GM12872 (cell line): ENCODE results near the gene FFAR1.

Source experiments
- CTCF ChIP-seq: IDR thresholded peaks from 3 replicates; pipeline ENCODE4 v1.5.1; 2011; ENCODE audit warnings: low read depth, mild to moderate bottlenecking, low read length, moderate library complexity; ENCODE audit not compliant: insufficient read depth

The FFAR1 gene

GRCh38 chr19:35347171-35347929 is at the start of gene FFAR1:
Gene FFAR1 (plus strand): TSS chr19:35347902. CDS start chr19:35351552, 3,650 bp downstream.
- TF ChIP-seq CTCF: no peak

- TF ChIP-seq CTCF: no peak
These were observed 49.8 kb upstream of the FFAR1 start for GRCh38 chr19:35297922-35298321.

DNA sequence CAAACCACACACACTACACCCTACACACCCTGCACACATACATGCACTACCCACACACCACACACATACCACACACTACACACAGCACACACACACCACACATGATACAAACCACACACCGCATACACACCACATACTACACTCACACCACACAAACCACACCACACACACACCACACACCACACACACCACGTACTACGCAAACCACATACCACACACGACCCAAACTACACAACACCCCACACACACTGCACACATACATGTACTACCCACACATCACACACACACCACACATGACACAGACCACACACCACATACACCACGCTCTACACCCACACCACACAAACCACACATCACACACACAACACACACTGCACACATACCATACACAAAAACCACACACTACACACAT is 49.1 kb upstream of the FFAR1 start:
- TF ChIP-seq CTCF: no peak

DNA sequence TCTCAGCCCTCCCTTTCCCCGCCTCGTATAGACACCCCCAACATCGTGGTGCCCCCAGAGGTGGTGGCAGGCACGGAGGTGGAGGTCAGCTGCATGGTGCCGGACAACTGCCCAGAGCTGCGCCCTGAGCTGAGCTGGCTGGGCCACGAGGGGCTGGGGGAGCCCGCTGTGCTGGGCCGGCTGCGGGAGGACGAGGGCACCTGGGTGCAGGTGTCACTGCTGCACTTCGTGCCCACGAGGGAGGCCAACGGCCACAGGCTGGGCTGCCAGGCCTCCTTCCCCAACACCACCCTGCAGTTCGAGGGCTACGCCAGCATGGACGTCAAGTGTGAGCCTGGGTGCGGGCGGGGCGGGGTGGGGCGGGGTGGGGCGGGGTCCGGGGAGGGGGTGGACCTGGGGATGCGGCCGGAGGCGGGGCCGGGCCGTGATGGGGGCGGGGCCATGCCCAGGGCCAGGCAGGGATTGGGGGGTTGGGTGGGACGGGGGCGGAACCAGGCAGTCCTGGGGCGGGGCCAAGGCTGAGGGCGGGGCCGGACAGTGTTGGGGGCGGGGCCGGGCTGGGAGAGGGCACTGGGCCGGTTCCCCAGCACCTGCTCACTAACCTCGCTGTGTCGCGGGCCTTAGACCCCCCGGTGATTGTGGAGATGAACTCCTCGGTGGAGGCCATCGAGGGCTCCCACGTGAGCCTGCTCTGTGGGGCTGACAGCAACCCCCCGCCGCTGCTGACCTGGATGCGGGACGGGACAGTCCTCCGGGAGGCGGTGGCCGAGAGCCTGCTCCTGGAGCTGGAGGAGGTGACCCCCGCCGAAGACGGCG is 48.0 kb upstream of the FFAR1 start:
- no peak for TF ChIP-seq CTCF

- TF ChIP-seq CTCF: no peak
These were observed 47.4 kb upstream of the FFAR1 start for GRCh38 chr19:35300339-35300649.

- no peak for TF ChIP-seq CTCF
These were observed 45.7 kb upstream of the FFAR1 start for GRCh38 chr19:35301961-35302360.

- no peak for TF ChIP-seq CTCF
These were observed 45.3 kb upstream of the FFAR1 start for GRCh38 chr19:35302446-35302845.
